Myocyte (in vitro differentiated cells): ENCODE measurements around the gene ELMOD1. TPM values are rescaled to one million over a fixed set of nuclear protein-coding genes. Genes with fewer than 3 reads are reported as not detected.

Source experiments
- DNase-seq: peaks from one replicate; pipeline ENCODE4 v3.0.0-alpha.2; 2012; ENCODE audit warnings: low read depth
- total RNA-seq: library from RNA; depleted of rRNA; stranded (reverse); fragments of >200 nt; gene quantifications from 2 replicates; pipeline ENCODE4 v1.2.3, GENCODE V29; 2014

Gene ELMOD1
- total RNA-seq, 1 donor from 2014 or later = 9.3 TPM

DNA sequence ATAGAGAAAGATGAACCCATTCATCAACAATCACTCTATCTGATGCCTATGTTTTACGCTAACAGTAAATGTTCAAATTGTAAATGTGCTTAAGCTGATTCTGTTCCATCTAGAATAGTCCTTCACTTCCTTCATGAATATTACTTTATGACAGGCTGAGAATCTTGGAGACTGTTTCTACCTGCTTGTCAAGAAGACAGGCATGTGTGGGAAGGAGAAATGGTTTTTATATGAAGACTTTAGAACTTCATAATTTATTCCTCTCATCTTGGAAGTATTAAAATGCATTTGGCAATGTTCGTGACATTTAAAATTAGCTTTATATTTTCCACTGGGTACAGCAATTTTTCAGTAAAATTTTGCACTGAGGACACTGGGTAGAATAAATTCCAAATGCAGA lies 41.0 kb downstream of the ELMOD1 start:
- DNase-seq = no peak

DNA sequence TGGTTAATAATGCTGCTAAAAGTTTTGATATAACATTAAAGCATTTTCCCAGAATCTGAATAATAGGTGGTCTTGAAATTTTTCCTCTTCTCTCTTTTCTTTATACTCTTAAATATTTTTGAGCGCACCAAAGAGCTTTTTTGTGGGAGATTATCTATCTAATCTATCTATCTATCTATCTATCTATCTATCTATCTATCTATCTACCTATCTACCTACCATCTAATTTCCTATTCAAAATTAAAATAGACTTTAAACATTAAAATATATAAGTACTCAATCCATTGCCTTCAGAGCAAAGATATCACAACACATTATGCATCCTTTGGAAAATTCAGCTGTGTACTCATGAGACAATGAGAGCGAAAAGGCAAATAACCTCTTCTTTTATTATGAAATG lies 55.8 kb downstream of the ELMOD1 start:
- DNase-seq = no peak

DNA sequence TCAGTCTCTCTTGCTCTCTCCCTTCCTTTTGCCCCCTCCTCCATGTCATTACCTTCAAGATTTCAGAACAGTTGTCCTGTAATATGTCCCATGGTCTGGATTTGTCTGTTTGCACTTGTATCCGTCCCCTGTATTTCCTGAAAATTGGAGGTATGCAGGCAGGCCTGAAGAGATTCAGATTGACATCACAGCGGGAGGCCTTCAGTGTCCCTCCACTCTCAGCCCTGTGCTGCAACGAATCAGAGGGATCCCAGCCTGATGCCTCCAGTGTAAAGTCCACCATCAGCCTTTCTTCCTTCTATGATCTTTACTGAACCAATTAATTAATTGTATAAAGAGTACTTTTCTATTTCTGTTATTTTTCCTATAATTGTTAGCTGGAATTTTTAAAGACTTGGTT lies 57.3 kb downstream of the ELMOD1 start:
- no peak for DNase-seq

DNA sequence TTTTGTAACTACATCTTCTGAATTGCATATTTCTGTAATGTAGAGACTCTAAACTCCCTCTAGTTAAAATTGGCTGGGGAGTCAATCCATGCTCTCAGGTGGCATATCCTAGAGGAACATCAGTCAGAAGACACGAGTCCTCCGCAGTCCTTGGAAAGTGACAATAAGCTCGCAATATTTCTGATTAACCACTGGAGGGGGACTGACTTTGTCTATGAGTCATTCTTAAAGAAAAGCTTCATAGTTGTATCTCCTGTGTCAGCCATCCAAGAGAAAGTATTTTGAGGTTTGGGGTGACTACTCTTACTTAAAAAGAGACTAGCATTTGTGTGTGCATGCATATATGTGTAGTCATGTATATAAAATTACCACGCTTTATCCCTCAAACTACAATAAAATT lies 60.7 kb downstream of the ELMOD1 start:
- DNase-seq = no peak

DNA sequence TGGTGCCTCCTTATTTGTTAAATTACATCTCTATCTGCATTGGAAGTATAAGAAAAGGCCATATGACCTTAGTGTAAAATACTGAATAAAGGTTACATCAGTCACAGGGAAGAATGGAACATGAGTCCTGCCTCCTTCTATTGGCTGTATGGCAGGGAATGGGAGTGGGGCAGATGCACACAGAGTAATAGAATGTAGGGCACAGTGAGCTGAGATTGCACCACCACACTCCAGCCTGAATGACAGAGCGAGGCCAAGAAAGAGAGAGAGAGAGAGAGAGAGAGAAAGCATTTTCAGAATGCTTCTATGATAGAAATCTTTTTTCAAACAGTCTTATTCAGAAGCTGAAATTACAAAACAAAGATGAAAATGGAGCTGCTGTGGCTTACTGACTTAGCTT lies 62.1 kb downstream of the ELMOD1 start:
- DNase-seq = peak; percentile 28

DNA sequence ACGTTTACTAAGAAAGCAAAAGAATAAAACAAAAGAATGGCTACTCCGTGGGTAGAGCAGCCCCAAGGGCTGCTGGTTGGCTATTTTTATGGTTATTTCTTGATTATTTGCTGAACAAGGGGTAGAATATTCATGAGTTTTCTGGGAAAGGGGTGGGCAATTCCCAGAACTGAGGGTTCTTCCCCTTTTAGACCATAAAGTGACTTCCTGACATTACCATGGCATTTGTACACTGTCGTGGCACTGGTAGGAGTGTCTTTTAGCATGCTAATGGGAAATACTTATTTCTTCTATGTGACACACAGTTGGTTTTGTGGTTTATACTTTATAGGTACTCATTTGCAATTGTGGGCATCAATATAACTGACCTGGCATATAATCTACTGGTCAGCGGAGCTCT lies 64.7 kb downstream of the ELMOD1 start:
- no peak for DNase-seq

DNA sequence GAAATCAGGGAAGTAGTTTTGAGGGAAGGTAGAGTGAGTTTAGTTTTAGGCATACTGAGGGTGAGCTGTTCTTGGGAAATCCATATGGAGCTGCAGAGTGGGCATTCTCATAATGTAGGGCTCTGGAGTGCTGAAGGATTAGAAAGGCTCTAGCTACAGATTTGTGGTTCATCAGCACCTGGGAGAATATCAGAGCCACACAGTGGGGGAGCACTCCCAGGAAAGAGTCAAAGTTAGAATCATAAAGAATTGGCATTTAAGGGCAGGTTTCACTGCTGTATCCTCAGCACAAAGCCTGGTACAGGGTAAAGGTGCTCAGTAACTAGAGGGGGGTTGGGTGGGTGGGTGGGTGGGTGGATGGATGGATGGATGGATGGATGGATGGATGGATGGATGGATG lies 68.4 kb downstream of the ELMOD1 start:
- DNase-seq = no peak

DNA sequence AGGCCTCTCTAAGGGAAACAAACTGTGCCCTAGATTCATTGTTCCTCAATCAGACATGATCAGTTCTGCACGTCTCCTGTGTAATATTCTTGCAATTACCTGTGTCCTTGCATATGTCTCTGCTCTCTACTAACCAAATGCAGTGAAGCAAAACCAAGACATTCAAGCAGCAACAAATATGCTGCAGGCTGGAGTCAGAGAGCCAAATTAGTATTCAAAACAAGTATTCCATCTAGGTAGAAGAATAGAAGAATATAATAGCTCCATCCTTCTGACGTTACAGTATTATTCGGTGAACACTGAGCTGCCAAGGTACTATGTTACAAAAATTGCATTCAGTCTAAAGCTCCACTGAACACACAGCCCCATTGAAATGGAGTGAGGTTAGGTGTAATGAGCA lies 69.1 kb downstream of the ELMOD1 start:
- no peak for DNase-seq

DNA sequence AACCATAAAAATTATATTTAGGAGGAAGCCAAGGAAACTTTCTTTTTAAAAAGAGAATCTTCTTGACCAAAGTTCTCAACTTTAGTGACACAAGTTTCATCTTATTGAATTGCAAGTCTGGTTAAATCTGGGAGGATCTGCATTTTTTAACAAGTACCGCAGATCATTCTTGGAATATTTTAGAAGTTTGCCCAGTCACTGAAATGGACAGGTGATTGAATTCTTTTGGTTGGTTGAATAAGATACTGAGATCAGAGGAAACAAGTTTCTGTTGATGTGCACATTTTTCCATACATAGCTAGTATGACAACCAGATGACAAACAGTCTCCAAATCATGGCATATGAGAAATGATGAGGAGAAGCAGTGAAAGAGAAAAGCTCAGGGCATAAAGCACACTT lies 70.7 kb downstream of the ELMOD1 start:
- DNase-seq = peak; percentile 36

DNA sequence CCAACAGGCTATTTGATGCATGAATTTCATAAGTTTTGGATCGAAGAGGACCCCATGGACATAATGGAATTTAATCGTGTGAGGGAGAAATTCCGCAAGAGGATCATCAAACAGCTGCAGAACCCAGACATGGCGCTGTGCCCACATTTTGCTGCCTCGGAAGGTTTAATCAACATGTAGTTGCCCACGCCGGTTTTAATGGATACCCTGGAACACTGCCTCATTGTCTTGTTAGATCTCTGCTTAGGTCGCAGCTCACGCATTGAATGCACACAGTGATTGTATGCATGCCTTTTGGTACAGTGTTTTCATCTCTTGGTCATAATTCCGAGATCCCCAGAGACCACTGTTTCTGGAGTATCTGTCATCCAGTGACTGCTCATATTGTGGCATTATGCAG lies 74.1 kb downstream of the ELMOD1 start:
- peak; percentile 89 for DNase-seq

DNA sequence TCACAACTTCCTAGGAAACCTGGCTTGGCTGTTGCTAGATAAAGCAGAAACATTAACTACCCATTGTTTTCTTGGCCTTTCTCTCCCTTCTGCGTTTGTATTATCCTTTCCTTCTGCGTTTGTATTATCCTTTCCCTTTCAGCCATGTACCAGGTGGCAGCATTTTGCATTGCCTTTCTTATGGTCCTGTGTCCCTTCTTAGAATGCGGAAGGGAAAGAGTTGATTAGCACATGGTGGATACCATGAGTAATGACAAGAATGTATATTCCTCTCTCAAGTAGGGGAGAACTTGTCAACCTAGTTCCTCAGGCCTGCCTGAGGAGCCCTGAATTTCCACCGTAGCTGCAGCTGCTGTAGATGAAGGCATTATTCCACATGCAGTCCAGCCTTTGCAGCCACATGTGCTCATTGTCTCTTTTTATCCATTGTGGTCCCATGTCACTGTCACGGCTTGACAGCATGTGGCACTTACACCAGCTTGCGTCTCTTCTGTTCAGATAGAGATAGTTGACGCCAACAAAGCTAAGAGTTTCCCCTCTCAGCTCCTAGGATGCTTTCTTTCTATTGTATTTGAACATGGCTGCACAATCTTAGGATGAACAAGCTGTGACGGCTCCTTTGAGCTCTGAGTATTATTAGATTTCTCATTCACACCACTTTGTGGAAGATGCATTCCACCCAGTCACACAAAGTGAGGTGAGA lies 76.1 kb downstream of the ELMOD1 start:
- peak; percentile 55 for DNase-seq

DNA sequence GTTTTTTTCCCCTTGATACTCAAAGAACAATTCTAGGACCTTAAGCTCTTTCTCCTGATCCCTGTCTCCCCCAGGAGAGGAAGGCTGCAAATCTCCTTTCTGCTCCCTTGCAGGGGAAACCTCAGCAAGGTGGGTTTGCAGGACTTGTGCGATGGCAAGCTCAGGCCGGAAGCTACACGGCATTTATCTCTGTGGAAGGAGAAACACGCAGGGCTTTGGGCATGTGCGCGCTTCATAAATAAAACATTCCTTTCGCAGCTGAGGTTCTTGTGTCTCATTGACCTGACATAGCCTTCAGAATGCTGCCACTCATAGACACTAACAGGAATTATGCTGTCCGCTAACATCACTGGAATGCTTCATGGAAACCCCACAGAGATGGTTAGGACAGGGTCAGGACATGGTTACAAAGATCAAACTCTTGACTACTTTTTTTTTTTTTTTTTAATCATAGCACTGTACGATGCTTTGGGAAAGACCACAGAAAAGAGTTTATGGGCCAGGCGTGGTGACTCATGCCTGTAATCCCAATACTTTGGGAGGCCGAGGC lies 78.3 kb downstream of the ELMOD1 start:
- DNase-seq = no peak

DNA sequence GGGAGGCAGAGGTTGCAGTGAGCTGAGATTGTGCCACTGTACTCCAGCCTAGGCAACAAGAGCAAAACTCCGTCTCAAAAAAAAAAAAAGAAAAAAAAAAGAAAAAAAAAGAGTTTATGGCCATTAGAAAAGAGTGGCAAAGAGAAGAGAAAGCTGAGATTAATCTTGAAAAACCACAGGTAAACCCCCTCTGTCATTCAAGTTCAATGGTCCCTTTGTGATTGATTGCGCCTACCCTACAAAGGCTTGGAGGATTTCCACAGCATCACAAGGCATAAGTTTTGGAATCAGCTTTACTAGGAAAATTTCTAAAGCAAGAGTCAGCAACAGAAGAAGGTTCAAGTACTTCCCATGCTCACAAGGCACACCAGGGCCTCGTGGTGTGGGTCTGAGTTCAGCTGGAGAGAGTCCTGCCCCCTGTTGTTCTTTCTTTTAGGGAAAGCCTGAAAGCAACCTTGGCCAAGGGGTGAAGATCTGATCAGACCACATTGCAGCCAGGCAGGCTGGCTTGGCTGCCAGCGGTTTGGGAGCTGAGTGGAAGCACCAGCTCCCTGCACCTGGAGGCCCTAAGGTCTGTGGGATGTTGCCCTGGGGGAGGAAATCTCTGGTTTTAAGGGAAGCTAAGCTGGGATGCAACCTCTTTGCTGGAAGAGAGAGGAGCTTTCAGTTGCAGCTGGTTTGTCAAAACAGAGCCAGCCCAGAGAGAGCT lies 79.1 kb downstream of the ELMOD1 start:
- no peak for DNase-seq

DNA sequence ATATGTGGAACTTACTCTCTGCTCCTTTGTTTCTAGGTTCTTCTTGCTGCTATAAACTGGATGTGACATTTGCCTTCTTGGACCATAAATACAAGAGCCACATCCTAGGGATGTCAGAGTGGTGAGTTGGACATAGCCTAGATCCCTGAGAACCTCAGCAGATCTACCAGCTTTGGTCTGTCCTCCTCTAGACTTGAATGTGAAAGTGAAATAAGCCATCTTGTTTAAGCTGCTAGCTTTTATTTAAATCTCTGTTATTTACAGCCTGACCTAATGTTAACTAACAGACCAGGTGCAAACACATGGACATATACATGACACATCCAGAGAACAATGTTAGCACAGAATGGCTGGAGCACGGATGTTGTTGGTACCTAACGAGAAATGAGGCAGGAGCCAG lies 85.0 kb downstream of the ELMOD1 start:
- DNase-seq = no peak

DNA sequence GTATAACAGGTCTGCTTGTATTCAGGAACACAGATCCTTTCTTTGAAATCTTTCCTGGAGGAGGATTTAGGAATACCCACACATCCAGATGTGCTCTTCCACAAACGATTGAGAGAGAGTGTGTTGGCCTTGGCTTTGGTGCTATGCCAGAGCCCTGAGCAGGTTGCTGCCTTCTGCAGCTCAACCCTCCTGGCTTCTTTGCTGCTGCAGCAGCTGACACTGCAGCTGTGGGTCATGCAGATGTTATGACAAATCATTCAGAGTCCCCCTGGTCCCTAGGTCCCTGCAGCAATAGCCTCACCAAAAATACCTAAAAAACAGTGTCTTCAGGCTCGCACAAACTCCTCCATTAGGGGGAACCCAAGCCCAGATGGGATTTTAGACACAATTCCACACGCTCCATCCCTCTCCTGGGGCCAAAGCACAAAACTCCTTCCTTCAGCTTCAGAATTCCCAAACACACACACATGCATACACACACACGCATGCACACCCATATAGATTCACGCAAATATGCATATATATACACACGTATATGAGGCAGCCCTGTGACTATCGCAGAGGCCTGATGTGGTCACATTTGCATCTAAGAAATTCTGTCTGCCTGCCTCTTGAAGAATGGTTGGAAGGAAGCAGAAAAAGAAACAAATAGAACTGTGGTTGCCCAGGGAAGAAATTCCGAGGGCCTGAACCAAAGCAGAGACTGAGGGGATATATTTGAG lies 85.5 kb downstream of the ELMOD1 start:
- DNase-seq = no peak

DNA sequence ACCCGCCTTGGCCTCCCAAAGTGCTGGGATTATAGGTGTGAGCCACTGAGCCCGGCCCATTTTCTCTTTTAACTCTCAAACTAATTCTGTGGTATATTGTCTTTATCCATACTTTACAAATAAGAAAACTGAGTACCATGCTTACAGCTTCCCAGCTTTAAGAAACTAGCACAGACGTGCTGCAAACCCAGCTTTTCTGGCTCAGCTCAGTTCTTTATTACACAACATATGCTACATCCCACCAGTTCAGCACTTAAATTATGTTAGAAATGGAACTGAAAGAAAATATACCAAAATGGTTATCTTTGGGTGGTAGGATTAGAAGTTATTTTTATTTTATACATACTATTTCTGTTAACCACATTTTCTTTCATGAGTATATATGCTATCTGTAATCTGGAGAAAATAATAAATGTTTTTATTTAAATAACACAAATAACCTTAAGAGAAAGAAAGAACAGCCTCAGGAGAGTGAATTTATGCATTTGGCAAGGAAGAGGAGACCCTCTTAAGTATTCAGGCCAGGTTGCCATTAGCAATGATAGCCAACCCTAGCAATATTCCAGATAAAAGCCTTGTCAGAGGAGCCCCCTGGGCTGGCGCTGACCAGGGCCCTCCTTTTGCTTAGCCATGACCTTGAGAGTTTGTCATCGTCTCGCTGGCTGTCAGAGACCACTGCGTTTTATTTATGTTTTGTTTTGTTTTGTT lies 87.1 kb downstream of the ELMOD1 start:
- no peak for DNase-seq

DNA sequence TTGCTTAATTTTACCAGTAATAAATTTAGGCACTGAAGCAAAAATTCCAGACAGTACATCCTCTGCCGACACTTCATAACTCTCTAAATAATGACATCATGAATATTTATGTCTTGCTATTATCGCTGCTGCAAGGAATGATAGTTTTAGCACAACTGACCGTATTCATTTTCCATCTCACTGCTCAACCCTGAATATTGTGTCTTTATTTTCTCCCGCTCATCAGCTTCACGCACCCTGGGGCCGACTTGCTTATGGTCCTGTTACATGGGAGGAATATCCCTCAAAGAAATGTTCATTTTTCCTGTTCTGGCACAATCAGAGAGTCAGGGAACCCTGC lies 87.7 kb downstream of the ELMOD1 start:
- DNase-seq = no peak

DNA sequence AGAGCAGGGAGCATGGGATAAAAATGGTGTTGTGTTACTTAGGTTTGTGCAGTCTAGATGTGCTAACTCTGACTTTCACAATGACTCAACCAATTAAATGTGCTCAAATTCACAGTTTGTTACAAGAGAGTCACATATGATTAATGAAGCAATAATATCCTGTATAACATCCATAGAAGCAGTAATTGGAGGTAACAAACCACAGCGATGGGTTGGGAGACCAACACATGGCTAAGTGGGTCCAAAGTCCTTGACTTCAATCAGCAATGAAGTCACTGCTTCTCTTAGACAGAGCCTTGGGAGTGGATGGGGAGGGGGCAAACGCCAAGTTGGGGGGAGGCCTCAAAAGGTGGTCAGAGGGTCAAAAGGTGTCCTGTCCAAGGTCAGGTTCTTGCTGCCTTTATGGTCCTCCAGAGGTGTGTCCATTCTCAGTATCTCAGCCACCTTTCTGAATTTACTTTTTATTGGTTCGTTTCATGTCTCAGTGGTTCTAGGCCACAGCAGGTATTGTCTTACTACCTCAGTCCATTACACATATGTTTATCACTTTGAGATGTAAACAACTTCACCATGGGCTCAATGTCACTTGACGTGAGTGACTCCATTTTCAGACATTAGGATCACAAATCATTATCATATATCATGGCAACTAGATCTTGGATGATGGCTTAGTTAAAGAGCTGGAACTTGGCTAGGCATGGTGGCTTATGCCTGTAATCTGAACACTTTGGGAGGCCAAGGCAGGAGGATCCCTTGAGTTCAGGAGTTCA lies 88.5 kb downstream of the ELMOD1 start:
- DNase-seq = no peak

DNA sequence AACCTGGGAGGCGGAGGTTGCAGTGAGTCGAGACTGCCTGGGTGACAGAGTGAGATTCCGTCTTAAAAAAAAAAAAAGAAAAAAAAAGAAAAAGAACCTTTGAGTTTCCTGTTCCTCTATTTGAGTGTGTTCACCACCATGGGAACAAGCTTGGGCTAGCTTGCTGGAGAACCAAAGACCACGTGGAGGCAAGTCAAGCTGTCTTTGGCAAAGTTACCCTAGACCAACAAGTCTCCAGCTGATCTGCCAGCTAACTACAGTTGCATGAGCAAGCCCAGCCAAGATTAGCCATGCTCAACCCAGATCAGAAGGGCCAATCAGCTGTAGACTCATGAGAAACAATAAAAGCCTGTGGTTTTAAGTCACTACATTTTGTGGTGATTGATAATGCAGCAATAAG lies 91.2 kb downstream of the ELMOD1 start:
- no peak for DNase-seq

DNA sequence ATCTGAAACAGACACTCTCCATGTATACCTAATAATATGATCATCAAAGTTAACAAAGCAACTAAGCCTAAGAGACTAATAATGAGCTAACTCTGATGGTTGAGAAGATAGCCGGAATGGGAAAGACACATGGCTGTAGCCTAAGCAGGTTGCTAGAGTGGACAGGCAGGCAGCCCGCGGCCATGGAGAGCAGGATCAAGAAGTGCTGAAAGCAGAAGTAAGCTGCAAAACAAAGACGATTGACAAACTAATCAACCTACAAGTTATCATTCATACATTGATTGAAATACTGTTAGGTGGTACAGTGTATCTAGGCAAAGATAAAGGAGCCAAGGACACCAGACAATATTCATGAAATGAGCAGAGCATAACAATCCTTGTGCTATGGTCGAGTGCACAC lies 91.6 kb downstream of the ELMOD1 start:
- DNase-seq = no peak

DNA sequence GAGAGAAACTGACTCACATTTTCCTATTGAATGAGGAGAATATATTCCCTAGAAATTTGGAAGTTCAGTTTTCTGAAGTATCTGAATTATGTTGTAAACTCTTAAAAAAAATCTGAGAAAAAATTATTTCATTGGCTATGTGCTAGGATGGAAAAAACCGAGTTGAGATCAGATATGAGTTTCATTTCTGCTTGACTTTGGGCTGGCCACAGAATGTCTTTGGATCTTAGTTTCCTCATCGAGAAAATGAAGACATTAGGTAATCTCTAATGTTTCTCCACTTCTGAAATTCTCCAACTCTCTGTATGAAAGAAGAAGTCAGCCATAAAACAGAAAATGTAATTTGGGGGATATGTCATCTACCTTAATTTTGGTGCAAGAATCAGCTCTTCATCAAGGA lies 92.1 kb downstream of the ELMOD1 start:
- no peak for DNase-seq
